NCI-H2196 treated with DMSO at 0.1 percent for 48 hours (cell line): ENCODE data around the gene LRMDA.

Experiments
- DNase-seq: peaks from one replicate; lab custom pipeline; 2025; ENCODE audit not compliant: unreplicated experiment; lab: John Stamatoyannopoulos, UW

The LRMDA gene

GRCh38 chr10:75431180-75432111 is at the start of gene LRMDA:
TSS of gene LRMDA (plus strand) at chr10:75431624.
- no peak for DNase-seq

DNA sequence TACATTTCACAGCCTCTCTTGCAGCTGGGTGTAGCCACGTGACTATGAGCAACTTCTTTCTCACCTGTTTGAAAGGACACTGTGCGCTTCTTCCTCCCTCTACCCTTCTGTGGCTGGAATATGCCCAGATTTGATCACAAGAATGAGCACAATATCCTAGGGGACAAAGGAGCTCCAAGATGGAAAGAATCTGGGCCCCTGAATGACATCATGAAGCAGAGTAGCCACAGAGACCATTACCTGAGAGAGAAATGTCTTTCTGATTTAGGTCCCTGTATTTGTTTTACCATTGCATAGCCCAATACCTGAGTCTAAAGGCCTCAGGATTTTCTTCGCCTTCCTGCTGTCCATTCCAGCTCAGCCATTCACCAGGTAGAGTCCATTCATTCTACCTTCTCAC is 45.3 kb upstream of the LRMDA start:
- DNase-seq = no peak

GRCh38 chr10:75388082-75388481 is 43.3 kb upstream of the LRMDA start:
- DNase-seq = no peak

DNA sequence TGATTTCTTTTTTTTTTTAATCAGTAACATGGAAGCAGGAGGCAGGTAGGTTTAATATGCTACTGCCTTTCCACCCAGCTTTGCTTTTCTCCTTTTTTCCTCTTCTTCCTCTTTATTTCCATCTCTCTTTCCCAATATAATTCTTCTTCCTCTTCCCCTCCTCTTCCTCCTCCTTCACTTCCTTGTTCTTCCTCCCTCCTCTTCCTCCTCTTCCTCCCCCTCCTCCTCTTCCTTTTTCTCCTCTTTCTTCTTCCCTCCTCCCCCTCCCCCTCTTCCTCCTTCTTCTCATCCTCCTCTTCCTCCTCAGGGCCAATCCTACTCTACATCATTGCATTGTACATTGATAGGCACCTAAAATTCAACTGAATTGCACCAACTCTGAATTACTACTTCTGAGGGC is 41.2 kb upstream of the LRMDA start:
- DNase-seq = no peak

- DNase-seq = no peak
Measured at GRCh38 chr10:75392271-75392670, 39.2 kb upstream of the LRMDA start.

DNA sequence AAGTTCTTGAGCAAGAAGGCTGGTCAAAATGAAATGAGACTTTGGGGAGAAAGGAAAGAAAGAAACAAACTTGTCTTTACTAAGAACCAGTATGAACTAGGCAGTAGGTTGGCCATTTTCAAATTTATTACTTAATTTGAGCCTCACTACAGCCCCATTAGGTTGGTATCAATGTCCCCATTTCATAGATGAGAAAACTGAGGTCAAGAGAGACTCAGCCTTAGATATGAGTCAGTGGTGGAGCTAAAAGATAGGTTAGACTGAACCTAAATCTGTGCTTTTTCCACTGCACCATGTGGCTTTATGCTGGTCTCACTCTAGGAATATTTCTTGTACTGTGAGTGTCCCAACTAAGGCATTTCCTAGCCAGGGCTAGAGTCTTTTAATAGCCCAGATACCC is 38.7 kb upstream of the LRMDA start:
- no peak for DNase-seq

DNA sequence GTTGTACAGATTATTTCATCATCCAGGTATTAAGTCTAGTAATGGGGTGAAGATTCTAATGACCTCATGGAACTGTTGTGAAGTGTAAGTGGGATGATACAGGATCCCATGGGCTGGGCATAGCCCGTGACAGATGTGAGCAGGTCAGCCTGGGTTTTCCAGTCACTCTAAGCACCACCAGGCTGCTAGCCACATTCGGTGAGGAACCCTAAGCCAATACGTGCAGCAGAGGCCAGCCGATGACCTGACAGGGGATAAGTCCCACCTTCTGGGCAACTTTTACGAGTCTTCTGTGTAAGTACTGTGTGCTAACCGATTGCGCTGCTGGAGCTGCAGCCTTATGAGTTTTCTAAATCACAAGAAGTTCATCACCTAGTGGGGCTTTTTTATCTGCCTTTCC is 37.2 kb upstream of the LRMDA start:
- DNase-seq = no peak

DNA sequence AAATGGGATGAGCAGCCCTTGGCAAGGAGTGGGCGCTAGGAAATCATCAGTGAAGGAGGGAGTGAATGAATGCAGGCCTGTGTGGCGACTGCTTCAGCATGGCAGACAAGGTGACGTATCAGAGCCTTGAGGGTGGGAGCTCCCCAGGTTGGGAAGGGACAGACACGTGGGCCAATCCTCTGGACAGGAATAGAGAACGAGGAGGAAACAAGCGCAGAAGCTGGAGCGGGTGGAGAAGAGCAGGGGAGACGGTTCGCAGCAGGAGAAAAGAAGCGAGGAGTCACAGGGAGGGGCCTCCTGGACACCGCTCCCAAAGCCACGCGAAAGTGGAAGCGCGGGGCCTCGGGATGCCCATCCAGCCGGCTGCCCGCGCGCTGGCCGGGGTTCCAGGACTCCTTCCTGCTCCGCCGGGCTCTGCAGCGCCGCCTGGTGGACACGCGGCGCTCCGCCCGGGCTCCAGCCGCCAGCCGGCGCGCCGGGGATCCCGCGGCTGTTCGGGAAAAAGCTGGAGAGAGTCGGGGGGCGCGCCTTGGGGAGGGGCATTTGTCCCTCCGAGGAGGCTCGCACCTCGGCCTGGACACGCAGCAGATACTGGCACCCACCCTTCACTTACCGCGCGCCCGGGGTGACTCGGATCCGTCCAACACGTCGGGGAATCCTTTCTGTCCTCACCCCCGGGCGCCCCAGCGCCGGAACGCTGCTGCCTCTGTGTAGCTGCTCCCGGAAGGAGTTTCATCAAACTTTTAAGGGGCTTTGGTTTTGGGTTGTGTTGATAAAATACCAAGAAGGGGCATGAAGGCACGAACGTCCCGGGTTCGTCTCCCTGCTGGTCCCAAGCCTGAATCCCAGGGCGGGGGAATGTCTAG is 36.1 kb upstream of the LRMDA start:
- peak; percentile 23 for DNase-seq

- no peak for DNase-seq
Measured at GRCh38 chr10:75395932-75396630, 35.3 kb upstream of the LRMDA start.

DNA sequence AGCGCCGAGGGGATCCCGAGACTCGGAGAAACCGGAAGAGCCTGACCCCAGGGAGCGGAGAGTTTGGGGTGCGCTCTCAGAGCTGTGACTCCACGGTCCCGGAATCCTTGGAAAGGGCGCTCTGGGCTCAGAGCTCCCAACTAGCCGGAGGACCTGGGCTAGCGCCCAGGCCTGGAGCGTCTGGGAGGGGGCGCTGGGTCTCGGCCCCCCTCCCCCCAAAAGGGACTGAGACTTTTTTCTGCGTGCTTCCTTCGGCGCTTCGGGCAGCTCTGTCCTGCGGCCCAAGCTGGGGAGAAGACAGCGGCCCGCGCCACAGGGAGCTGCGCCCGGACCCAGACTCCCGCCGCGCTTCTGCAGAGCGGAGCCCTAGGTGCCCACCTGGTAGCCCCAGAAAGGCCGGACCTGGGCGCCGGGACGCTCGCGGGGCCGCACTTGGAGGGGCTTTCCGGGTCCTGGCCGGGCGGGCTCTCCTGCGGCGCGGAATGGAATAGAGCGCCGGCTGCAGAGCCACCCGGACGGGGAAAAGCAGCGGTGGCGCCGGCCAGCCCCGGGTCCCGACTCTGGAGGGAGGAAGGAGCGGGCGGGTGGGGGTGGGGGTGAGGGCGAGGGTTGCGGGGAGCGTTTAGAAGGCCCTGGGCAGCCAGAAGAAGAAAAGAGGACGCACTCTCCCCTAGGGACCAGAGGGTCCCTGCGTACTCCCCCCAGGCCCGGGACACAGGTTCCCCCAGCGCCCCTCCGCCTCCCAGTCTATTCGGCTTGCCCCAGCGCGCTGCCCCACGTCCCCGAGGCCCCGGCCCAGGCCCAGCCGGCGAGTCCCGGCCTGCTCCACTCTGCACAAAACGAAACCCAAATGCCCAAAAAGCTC is 34.6 kb upstream of the LRMDA start:
- DNase-seq = no peak

DNA sequence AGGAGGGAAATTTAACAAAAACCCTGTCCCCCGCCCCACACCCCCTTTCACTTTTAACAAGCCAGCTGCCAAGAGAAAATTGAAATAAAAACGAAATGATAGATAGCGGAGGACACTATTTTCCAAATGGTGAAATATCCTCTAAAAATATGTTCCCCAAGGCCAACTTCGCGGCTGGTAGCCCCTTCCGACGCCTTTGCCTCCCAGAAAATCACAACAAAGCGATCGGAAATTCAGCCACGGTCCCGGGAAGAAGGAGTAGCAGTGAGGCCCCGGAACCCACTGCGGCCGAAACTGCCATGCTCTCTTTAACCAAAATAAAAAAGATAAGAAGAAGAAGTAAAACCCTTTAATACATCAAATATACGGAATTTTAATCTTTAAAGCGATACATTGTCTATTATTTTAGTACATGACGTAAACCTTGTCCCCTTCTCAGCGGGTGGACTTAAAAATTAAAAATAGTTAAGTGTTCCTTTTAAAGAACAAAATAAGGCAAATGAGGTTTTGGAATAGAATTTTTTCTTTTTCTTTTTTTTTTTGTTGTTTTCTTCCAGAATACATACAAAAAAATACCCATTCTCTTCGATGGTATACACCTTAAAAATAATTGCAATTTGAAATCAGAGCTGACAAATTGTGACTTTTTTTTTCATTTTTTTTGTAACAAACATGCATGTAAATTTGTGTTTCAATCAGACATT is 33.8 kb upstream of the LRMDA start:
- no peak for DNase-seq

DNA sequence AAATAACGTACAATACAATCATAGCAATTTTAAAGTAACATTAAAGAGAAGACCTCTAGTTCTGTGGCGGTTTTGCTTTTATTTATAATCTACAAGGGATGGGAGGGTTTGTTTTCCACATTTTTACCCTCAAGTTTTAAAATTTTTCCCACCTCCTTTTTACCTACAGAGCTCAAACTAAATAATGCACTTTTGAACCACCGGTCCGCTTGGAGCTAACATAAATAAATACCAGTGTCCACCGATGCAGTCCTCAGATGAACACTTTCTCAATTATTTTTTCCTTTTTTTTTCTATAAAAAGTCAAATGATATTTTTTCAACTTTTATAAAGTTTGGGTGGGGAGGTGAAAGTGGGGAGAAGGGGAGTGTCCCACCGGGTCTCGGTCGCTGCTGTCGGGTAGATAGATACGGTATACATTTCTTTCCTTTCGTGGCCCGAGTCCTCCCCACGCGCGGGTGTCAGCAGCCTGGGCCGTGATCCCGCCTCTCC is 33.2 kb upstream of the LRMDA start:
- DNase-seq = no peak

DNA sequence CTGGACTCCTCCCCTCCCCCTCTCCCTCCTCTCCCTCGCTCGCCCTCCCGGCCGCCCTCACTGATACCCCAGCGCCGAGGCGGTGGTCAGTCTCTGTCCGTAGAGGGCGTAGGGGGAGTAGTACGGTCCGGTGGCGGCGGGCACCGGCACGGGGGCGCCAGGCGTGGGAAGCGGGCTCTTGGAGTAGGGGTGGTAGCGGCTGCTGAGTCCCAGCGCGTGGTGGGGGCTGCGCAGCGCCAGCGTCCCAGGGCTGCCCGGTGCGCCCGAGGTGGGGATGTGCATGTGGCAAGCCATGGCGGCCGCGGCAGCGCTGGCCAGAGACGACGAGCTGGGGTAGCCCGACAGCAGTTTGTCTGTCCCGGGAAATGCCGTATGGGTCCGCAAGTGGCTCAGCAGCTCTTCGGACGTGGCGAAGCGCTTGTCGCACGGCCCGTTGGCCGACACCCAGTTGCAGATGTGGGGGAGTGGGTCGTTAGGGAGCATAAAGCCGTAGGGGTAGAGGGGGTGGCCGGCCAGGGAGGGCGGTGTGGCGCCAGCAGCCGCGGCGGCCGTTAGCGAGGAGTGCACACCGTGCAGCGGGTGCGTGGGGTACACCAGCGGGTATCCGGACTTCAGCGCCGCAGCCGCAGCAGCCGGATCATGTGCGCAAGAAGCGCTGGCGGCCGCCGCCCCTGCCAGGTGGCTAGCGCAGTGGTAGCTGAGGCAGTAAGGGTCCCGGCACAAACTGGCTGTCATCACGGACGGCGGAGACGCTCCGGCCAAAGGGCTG is 32.5 kb upstream of the LRMDA start:
- DNase-seq = no peak

GRCh38 chr10:75399461-75400162 is 31.8 kb upstream of the LRMDA start:
- peak; percentile 62 for DNase-seq

- DNase-seq = no peak
Measured at GRCh38 chr10:75400163-75400770, 31.2 kb upstream of the LRMDA start.

GRCh38 chr10:75400771-75401568 is 30.5 kb upstream of the LRMDA start:
- no peak for DNase-seq
